Subcutaneous preadipocyte (primary cell): ENCODE results near the gene SOX13. TPM values are rescaled to one million over a fixed set of nuclear protein-coding genes. Genes with fewer than 3 reads are reported as not detected.

ENCODE experiments used
- total RNA-seq: library from RNA; depleted of rRNA; stranded (reverse); fragments of >200 nt; gene quantifications from 2 replicates; pipeline ENCODE4 v1.2.3, GENCODE V29; 2012

The SOX13 gene
- 11.4 and 12.9 TPM in 2 replicates for total RNA-seq

GRCh38 chr1:204072931-204073836 lies at the start of gene SOX13:
Gene SOX13 (plus strand): TSS chr1:204073115. CDS start chr1:204112916, 39,801 bp downstream.

DNA sequence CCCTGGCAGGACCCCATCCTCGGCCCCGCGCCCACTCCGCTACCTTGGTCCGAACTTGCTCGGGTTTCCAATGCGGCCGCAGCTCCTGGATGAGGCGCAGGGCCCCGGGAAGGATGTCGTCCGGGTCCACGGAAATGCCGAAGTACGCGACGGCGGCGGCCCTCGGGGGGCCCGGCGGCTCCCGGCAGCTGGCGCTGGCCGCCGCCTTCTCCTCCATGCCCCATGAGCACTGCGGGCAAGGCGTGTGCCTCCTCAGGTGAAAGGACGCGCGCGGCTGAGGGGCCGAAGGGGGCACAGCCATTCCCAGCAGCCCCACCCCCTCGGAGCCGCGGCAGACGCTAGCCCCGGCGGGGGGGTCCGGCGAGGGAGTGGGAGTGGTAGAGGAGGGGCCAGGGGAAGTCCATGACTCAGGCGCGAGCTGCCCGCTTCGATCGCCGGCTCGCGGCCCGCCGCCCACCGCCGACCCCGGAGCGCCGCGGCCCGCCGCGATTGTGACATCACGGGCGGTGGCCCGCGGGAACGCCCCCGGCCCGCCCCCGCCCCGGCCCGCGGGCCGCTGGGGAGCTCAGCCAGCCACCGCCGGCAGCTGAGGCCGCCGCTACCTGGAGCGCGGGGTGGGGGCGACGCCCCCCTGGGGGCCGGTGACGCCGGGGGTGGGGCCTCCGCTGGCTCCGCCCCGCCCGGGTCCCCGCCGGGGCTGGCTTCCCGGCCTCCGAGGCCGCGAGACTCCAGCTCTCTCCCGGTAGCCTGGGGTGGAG lies 78.8 kb downstream of the SOX13 start, which contains the start of gene ETNK2:
TSS of gene ETNK2 (minus strand) at position 493 of the 758 bp plus-strand sequence. CDS start at position 301, 192 bp downstream.

DNA sequence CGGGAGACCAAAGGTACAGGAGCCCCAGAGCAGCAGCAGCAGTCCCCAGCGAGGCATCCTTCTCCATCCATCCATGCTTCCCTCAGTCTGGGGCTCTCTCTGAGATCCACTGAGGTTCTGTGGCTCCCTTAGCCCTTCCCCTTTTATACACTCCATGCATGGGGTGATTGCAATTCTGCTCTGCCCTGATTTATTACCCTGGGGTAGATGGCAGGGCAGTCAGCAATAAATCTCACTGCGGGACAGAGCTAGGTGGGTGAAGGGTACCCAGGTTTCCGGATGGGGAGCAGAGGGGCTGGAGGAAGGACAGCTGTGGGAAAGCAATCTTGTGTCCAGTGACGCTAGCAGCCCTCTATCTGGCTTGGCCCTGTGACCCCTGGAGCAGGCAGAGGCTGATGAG lies 93.3 kb downstream of the SOX13 start, which contains the start of gene REN:
TSS of gene REN (minus strand) at position 119 of the 400 bp plus-strand sequence. CDS start at position 75, 44 bp downstream.

Other genes with a start within 250 kb of the SOX13 start
- gene SNRPE, start 211.5 kb upstream of the SOX13 start, total RNA-seq = 58.8 and 61.8 TPM in 2 replicates
- gene ETNK2, start 78.9 kb downstream of the SOX13 start, total RNA-seq = 0.78 and 2.9 TPM in 2 replicates
- gene REN, start 93.2 kb downstream of the SOX13 start, total RNA-seq = 0.37 TPM in 1 of 2 replicates, not detected in the other
- not detected in 2 replicates for gene KISS1, start 123.4 kb downstream of the SOX13 start, total RNA-seq
- not detected in 2 replicates for gene GOLT1A, start 140.9 kb downstream of the SOX13 start, total RNA-seq